Mesenchymal stem cell (in vitro differentiated cells and primary cell): Measurements from ENCODE around the gene RAB7B.

ENCODE experiments used
- DNase-seq: peaks from one replicate; pipeline ENCODE4 v3.0.0-alpha.2; 2013
- H2AFZ ChIP-seq: one replicate; pipeline ENCODE4 v1.6.1; 2013; ENCODE audit warnings: low read depth, mild to moderate bottlenecking, control low read depth, inconsistent platforms, low read length, moderate library complexity
- H2AK5ac ChIP-seq: 2 replicates; pipeline ENCODE4 v1.6.1; 2013; ENCODE audit warnings: low read length, moderate library complexity, mild to moderate bottlenecking, inconsistent platforms; ENCODE audit not compliant: severe bottlenecking
- H2BK120ac ChIP-seq: one replicate; pipeline ENCODE4 v1.6.1; 2013; ENCODE audit warnings: low read depth, mild to moderate bottlenecking, inconsistent platforms, low read length, moderate library complexity
- H2BK12ac ChIP-seq, 2 experiments: one replicate each; pipeline ENCODE4 v1.6.1; 2013; ENCODE audit warnings: inconsistent platforms in 2 of 2, low read length in 2 of 2, mild to moderate bottlenecking in 2 of 2, moderate library complexity in 2 of 2, control low read depth in 1 of 2
- H2BK15ac ChIP-seq: one replicate; pipeline ENCODE4 v1.6.1; 2013; ENCODE audit warnings: mild to moderate bottlenecking, low read depth, inconsistent platforms; ENCODE audit not compliant: poor library complexity, severe bottlenecking
- H2BK5ac ChIP-seq: 2 replicates; pipeline ENCODE4 v1.6.1; 2013; ENCODE audit warnings: low read depth, mild to moderate bottlenecking, low read length, control low read depth, inconsistent platforms; ENCODE audit not compliant: poor library complexity, severe bottlenecking
- H3K14ac ChIP-seq, 2 experiments: one replicate each; pipeline ENCODE4 v1.6.1; 2013; ENCODE audit warnings: inconsistent platforms in 2 of 2, low read length in 2 of 2, control low read depth in 1 of 2, mild to moderate bottlenecking in 1 of 2, moderate library complexity in 1 of 2
- H3K18ac ChIP-seq, 2 experiments: one replicate each; pipeline ENCODE4 v1.6.1; 2013; ENCODE audit warnings: inconsistent platforms in 2 of 2, low read length in 2 of 2, control low read depth in 1 of 2, low read depth in 1 of 2, mild to moderate bottlenecking in 1 of 2
- H3K23ac ChIP-seq, 2 experiments: one replicate each; pipeline ENCODE4 v1.6.1; 2013; ENCODE audit warnings: inconsistent platforms in 2 of 2, low read length in 2 of 2, mild to moderate bottlenecking in 2 of 2, moderate library complexity in 2 of 2, control low read depth in 1 of 2
- H3K27ac ChIP-seq: 2 replicates; pipeline ENCODE4 v1.5.1; 2013; ENCODE audit warnings: mild to moderate bottlenecking, moderate library complexity, low read length, control low read depth, inconsistent platforms; ENCODE audit not compliant: poor library complexity, severe bottlenecking
- H3K27me3 ChIP-seq, 2 experiments: 2 replicates each; pipeline versions ENCODE4 v1.6.1 to v1.7.0; 2013; ENCODE audit warnings: low read length in 2 of 2, mild to moderate bottlenecking in 2 of 2, moderate library complexity in 2 of 2, control low read depth in 1 of 2, inconsistent platforms in 1 of 2; ENCODE audit not compliant: control insufficient read depth in 1 of 2, insufficient read depth in 1 of 2
- H3K36me3 ChIP-seq, 2 experiments: 2 replicates each; pipeline versions ENCODE4 v1.6.1 to v1.7.0; 2013; ENCODE audit warnings: low read length in 2 of 2, control low read depth in 1 of 2, inconsistent platforms in 1 of 2, low read depth in 1 of 2, mild to moderate bottlenecking in 1 of 2; ENCODE audit not compliant: insufficient read depth in 2 of 2, control insufficient read depth in 1 of 2
- H3K4ac ChIP-seq, 2 experiments: one replicate each; pipeline ENCODE4 v1.6.1; 2013; ENCODE audit warnings: inconsistent platforms in 2 of 2, low read length in 2 of 2, mild to moderate bottlenecking in 2 of 2, moderate library complexity in 2 of 2, control low read depth in 1 of 2, low read depth in 1 of 2
- H3K4me1 ChIP-seq: 2 replicates; pipeline ENCODE4 v1.6.1; 2013; ENCODE audit warnings: low read depth, low read length, control low read depth; ENCODE audit not compliant: control insufficient read depth, insufficient read depth
- H3K4me2 ChIP-seq: 2 replicates; pipeline ENCODE4 v1.6.1; 2013; ENCODE audit warnings: low read length, mild to moderate bottlenecking, inconsistent platforms; ENCODE audit not compliant: poor library complexity, severe bottlenecking
- H3K4me3 ChIP-seq, 2 experiments: 2 replicates each; pipeline versions ENCODE4 v1.5.1 to v1.7.0; 2013; ENCODE audit warnings: low read length in 2 of 2, mild to moderate bottlenecking in 2 of 2, control low read depth in 1 of 2, low read depth in 1 of 2; ENCODE audit not compliant: insufficient read depth in 1 of 2
- H3K79me1 ChIP-seq: replicated peaks from 2 replicates; pipeline ENCODE4 v1.6.1; 2013; ENCODE audit warnings: mild to moderate bottlenecking, control low read depth, low read length, inconsistent platforms; ENCODE audit not compliant: poor library complexity, severe bottlenecking
- H3K9ac ChIP-seq: 2 replicates; pipeline ENCODE4 v1.7.0; 2013; ENCODE audit warnings: mild to moderate bottlenecking, low read length, moderate library complexity
- H3K9me3 ChIP-seq: 2 replicates; pipeline ENCODE4 v1.7.0; 2013; ENCODE audit warnings: mild to moderate bottlenecking, low read length; ENCODE audit not compliant: control insufficient read depth
- H4K8ac ChIP-seq: one replicate; pipeline ENCODE4 v1.6.1; 2013; ENCODE audit warnings: inconsistent platforms, mild to moderate bottlenecking, low read length, moderate library complexity
- H4K91ac ChIP-seq: one replicate; pipeline ENCODE4 v1.6.1; 2013; ENCODE audit warnings: mild to moderate bottlenecking, low read length, inconsistent platforms
- WGBS: methylation state at CpG from one replicate; pipeline ENCODE4 v1.1.7; 2013; ENCODE audit warnings: mixed read lengths; 5-methylcytosine and 5-hydroxymethylcytosine counted together

Gene RAB7B

DNA sequence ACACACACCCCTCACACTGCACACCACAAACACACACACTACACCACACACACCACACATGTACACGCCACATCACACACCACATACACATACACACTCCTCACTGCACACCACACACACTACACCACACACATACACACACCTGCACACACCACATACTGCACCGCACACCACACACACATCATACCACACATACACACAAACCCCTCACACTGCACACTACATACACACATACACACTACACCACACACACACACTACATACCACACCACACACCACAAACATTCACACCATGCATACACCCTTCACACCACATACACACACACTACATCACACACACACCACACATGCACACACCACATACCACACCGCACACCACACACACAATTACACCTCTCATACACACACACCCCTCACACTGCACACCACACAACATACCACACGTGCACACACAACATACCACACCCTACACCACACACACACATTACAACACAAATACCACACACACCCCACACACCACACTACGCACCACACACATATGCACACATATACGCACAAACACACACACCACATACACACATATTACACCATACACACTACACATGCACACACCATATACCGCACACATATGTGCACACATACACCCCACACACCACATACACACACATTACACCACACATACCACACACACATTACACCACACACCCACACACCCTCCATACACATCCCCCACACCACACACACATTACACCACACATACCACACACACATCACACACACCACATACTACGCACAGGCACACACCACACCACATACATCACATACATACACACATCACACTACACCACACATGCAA is 29.6 kb downstream of the RAB7B start:
- H3K4me2 ChIP-seq: no peak overlapping the region
- no peaks in the 10 kb centered on the region for H3K27me3 ChIP-seq
- H3K4me3 ChIP-seq: peak overlapping the region in 1 of 2 experiments; percentile 9
- 96% methylated on average over 8 of the region's 8 CpGs for WGBS
- peak overlapping the region in 1 of 2 experiments; percentile 96 for H3K14ac ChIP-seq
- H2BK15ac ChIP-seq: no peak overlapping the region
- no peak overlapping the region for H3K9ac ChIP-seq
- peak overlapping the region in 1 of 2 experiments; percentile 23 for H3K23ac ChIP-seq
- H2AFZ ChIP-seq: no peak overlapping the region
- no peak overlapping the region for H2BK5ac ChIP-seq
- peak overlapping the region in 1 of 2 experiments; percentile 11 for H3K18ac ChIP-seq
- peak overlapping the region in 1 of 2 experiments; percentile 6 for H2BK12ac ChIP-seq
- no peak overlapping the region for H4K8ac ChIP-seq
- H3K36me3 ChIP-seq: peaks cover 0 to 4% of the 10 kb centered on the region in 2 experiments
- no peak overlapping the region for H3K27ac ChIP-seq
- no peaks in the 10 kb centered on the region for H3K79me1 ChIP-seq
- H2BK120ac ChIP-seq: no peak overlapping the region
- H3K4ac ChIP-seq: no peak overlapping the region
- H3K9me3 ChIP-seq: no peaks in the 10 kb centered on the region
- H3K4me1 ChIP-seq: peaks cover 8% of the 10 kb centered on the region
- H2AK5ac ChIP-seq: no peak overlapping the region
- DNase-seq: no peak
- H4K91ac ChIP-seq: peak overlapping the region; percentile 3

DNA sequence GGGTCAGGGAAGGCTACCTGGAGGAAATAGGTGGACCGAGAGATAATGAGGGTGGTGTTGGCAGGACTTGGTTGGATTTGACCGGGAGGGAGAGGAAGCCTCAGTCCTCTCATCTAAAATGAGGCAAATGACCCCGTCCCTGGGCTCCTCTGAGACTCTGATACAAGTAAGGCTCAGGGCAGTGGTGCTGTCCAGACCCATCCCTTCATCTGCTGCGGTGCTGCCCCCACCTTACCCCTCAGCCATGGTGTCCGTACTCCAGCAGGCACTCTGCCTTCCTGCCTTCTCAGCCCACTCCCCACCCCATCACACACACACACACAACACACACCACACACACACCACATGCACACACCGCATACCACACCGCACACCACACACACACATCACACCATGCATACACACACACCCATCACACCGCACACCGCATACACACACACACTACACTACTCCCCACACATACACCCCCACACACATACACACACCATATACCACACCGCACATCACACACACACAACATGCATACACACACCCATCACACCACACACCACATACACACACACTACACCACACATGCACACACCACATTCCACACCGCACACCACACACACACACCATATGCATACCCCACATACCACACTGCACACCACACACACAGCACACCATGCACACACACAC is 30.6 kb downstream of the RAB7B start:
- WGBS: 76% methylated on average over 11 of the region's 11 CpGs
- Histone ChIP-seq H2BK5ac (no peak overlapping the region), H4K91ac (no peak overlapping the region), H3K14ac (peak overlapping the region in 1 of 2 experiments; percentile 96), H3K27me3 (no peaks in the 10 kb centered on the region), H3K4me3 (no peak overlapping the region), H2BK12ac (no peak overlapping the region), H3K4me1 (peaks cover 8% of the 10 kb centered on the region), H3K4ac (no peak overlapping the region), H3K9ac (no peak overlapping the region), H3K23ac (no peak overlapping the region), H2AFZ (no peak overlapping the region), H3K4me2 (no peak overlapping the region), H2AK5ac (no peak overlapping the region), H3K79me1 (no peaks in the 10 kb centered on the region), H3K27ac (no peak overlapping the region), H3K36me3 (no peaks in the 10 kb centered on the region), H2BK15ac (no peak overlapping the region), H3K18ac (peak overlapping the region in 1 of 2 experiments; percentile 41), H3K9me3 (no peaks in the 10 kb centered on the region), H4K8ac (no peak overlapping the region), H2BK120ac (no peak overlapping the region)
- no peak for DNase-seq

DNA sequence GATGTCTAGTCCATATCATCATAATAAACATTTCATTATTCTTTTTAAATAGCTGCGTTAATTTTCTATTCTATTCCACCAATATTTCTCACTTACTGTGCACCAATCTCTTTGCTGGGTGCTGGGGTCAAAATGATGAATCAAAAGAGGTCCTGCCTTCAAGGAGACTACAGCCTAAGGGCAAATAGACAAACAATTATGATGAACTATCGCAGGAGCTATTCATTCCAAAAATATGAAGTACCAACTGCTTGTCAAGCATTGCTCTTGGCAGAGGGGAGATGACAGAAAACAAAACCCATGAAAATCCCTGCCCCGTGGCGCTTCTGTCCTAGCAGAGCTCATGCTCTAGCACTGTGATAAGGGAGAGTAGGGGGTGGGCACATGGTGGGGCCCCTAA is 31.1 kb downstream of the RAB7B start:
- Histone ChIP-seq H3K27ac (no peak overlapping the region), H2BK12ac (no peak overlapping the region), H3K9ac (no peak overlapping the region), H2BK5ac (no peak overlapping the region), H3K4me3 (no peak overlapping the region), H3K4ac (no peak overlapping the region), H3K4me2 (no peak overlapping the region), H3K23ac (no peak overlapping the region), H3K79me1 (no peaks in the 10 kb centered on the region), H3K14ac (no peak overlapping the region), H3K18ac (no peak overlapping the region), H2BK120ac (no peak overlapping the region), H2AFZ (no peak overlapping the region), H3K36me3 (no peaks in the 10 kb centered on the region), H4K91ac (no peak overlapping the region), H2AK5ac (no peak overlapping the region), H3K4me1 (peaks cover 8% of the 10 kb centered on the region), H3K27me3 (peaks cover 0 to 3% of the 10 kb centered on the region in 2 experiments), H3K9me3 (no peaks in the 10 kb centered on the region), H4K8ac (no peak overlapping the region), H2BK15ac (no peak overlapping the region)
- 84% methylated on average over 4 of the region's 4 CpGs for WGBS
- DNase-seq: no peak

DNA sequence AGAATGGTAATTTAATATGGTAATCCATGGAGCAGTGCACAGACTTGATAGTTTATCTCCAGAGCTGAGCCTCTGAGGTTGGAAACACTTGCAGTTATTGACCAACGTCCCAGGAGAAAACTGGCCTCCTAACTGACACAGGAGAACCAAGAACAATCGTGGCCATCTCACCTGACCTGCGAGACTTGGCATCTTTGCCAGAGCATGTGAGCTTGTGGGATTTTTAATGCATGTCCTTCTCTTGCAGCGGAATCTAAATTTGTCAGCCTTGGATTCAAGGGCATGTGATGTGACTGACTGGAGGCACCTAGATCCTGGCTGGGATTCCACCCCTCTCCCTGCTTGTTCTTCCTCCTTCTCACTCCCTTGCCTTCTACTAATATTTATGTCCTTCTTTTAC is 32.1 kb downstream of the RAB7B start:
- Histone ChIP-seq H3K9ac (no peak overlapping the region), H2BK12ac (no peak overlapping the region), H2BK5ac (no peak overlapping the region), H3K9me3 (no peaks in the 10 kb centered on the region), H2AFZ (no peak overlapping the region), H2BK15ac (no peak overlapping the region), H3K79me1 (no peaks in the 10 kb centered on the region), H2BK120ac (no peak overlapping the region), H3K4ac (no peak overlapping the region), H3K36me3 (no peaks in the 10 kb centered on the region), H3K4me2 (no peak overlapping the region), H2AK5ac (no peak overlapping the region), H3K4me1 (peaks cover 5% of the 10 kb centered on the region), H3K18ac (no peak overlapping the region), H3K4me3 (no peak overlapping the region), H3K27ac (no peak overlapping the region), H3K14ac (no peak overlapping the region), H3K27me3 (peaks cover 0 to 7% of the 10 kb centered on the region in 2 experiments), H4K8ac (no peak overlapping the region), H3K23ac (no peak overlapping the region), H4K91ac (no peak overlapping the region)
- no peak for DNase-seq
- WGBS: 95% methylated on average over 4 of the region's 4 CpGs
